ENCODE data around the gene CCDC192. TPM values are rescaled to one million over a fixed set of nuclear protein-coding genes. Genes with fewer than 3 reads are reported as not detected.
"Not testable (repeated sequence)": the region's sequence is repeated elsewhere in the genome, so short reads cannot be mapped to it uniquely, and the experiment has no call there.

Gene CCDC192
- total RNA-seq, 1 donor from 2014 or later: not detected

GRCh38 chr5:127762412-127762811 lies 59.2 kb downstream of the CCDC192 start:
- DNase-seq (ENCODE audit: low spot score): no peak

- no peak for DNase-seq (ENCODE audit: low spot score)
Observed at GRCh38 chr5:127766676-127767335, 63.6 kb downstream of the CCDC192 start.

GRCh38 chr5:127769386-127769785 lies 66.2 kb downstream of the CCDC192 start:
- no peak for DNase-seq (ENCODE audit: low spot score)

GRCh38 chr5:127770272-127770671 lies 67.1 kb downstream of the CCDC192 start:
- no peak for DNase-seq (ENCODE audit: low spot score)

GRCh38 chr5:127772531-127772930 lies 69.3 kb downstream of the CCDC192 start:
- no peak for DNase-seq (ENCODE audit: low spot score)

- DNase-seq (ENCODE audit: low spot score): no peak
Observed at GRCh38 chr5:127774221-127774620, 71.0 kb downstream of the CCDC192 start.

- no peak for DNase-seq (ENCODE audit: low spot score)
Observed at GRCh38 chr5:127776477-127776876, 73.3 kb downstream of the CCDC192 start.

- DNase-seq (ENCODE audit: low spot score): no peak
Observed at GRCh38 chr5:127777957-127778356, 74.8 kb downstream of the CCDC192 start.

- not testable (repeated sequence) for DNase-seq (ENCODE audit: low spot score)
Observed at GRCh38 chr5:127782450-127782849, 79.3 kb downstream of the CCDC192 start.

GRCh38 chr5:127785098-127785927 lies 82.1 kb downstream of the CCDC192 start:
- DNase-seq (ENCODE audit: low spot score): no peak

GRCh38 chr5:127791439-127791838 lies 88.2 kb downstream of the CCDC192 start:
- no peak for DNase-seq (ENCODE audit: low spot score)

GRCh38 chr5:127791908-127792307 lies 88.7 kb downstream of the CCDC192 start:
- not testable (repeated sequence) for DNase-seq (ENCODE audit: low spot score)

GRCh38 chr5:127793052-127793451 lies 89.9 kb downstream of the CCDC192 start:
- DNase-seq (ENCODE audit: low spot score): no peak

- DNase-seq (ENCODE audit: low spot score): no peak
Observed at GRCh38 chr5:127793879-127794278, 90.7 kb downstream of the CCDC192 start.

GRCh38 chr5:127796211-127796610 lies 93.0 kb downstream of the CCDC192 start:
- no peak for DNase-seq (ENCODE audit: low spot score)

- DNase-seq (ENCODE audit: low spot score): no peak
Observed at GRCh38 chr5:127799293-127799905, 96.2 kb downstream of the CCDC192 start.

GRCh38 chr5:127801751-127802476 lies 98.7 kb downstream of the CCDC192 start:
- no peak for DNase-seq (ENCODE audit: low spot score)

GRCh38 chr5:127802477-127802865 lies 99.3 kb downstream of the CCDC192 start:
- DNase-seq (ENCODE audit: low spot score): no peak

- DNase-seq (ENCODE audit: low spot score): no peak
Observed at GRCh38 chr5:127804886-127805426, 101.8 kb downstream of the CCDC192 start.

GRCh38 chr5:127805448-127805847 lies 102.3 kb downstream of the CCDC192 start:
- DNase-seq (ENCODE audit: low spot score): no peak

- DNase-seq (ENCODE audit: low spot score): no peak
Observed at GRCh38 chr5:127806776-127807175, 103.6 kb downstream of the CCDC192 start.

GRCh38 chr5:127809533-127809932 lies 106.3 kb downstream of the CCDC192 start:
- no peak for DNase-seq (ENCODE audit: low spot score)
